ENCODE results near the gene LPCAT3.

The LPCAT3 gene

DNA sequence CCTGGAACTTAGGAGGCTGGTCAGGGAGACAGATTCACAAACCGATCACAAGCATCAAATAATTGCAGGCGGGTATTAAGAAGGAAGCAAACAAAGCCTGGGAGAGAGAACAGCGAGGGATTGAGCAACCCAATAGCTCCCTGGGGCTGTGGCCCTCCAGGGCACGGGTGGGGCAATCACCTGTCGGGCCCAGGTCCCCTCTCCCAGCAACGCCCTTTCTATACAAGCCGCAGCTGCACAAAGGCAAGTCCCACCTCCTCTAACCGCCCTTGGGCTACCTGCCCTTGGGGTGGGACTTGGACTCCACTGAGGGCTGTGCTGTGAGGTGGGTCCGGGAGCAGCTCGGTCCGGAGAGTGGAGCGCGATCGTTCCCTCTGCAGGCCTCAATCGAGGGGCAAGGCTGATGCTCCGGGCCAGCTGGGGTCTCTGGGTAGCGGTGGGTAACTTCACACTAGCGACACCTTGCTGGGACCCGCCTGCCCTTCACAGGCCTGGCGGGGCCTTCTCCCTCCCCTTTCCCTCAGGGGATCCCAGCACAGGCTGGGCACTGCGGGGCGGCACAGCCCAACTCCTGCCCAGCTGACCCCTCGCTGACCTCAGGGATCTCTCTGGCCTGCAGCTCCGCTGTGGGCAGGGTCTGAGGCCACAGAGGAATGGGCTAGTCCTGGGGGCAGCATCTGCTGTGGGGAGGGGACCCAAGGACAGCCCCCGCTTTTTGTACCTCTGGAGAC, 55.8 kb downstream of the LPCAT3 start:
- DNase-seq, result peak; percentile 90

DNA sequence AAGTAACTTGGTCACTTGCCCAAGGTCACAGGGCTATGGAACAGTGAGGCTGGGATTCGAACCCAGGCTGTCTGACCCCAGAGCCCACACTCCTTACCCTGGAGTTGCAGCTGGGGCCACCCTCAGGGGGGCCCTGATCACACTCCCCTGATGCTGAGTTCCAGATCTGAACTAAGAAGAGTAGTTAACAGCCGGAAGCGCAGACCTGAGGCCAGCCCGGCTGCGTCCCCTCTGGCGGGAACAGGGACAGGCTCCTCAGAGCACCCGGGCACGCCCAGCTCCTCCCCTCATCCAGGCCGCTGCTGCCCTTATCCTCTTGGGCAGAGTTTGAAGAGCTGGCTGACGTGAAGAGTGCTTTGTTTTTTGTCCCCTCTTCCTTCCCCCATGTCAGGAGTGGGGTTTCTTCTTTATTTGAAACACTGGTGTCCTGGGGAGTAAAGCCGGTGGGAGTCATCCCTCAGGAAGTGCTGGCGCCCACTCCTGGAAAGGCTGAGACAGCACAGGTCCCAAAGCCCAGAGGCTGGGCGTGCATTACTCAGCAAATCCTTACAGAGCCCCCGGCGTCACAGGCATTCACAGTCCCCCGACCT, 56.5 kb downstream of the LPCAT3 start:
- peak; percentile 90 for DNase-seq

DNA sequence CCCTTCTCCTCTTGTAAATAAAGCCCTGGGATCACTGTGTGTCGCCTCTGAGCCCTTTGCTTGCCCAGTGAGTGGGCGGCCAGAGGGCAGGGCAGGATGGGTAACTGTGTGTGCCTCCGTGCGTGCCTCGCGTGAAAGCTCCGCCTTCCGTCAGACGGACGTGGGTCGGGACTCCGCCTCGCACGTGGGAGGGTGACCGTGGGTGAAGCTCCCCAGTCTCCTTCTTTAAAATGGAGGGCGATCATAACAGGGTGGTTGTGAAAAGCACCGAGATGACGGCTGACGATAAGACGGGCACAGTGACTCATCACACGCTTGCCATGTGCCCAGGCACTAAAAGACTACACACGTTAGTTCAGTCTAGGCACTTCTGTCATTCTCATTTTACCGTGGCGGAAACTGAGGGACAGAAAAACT, 57.0 kb downstream of the LPCAT3 start:
- no peak for DNase-seq

DNA sequence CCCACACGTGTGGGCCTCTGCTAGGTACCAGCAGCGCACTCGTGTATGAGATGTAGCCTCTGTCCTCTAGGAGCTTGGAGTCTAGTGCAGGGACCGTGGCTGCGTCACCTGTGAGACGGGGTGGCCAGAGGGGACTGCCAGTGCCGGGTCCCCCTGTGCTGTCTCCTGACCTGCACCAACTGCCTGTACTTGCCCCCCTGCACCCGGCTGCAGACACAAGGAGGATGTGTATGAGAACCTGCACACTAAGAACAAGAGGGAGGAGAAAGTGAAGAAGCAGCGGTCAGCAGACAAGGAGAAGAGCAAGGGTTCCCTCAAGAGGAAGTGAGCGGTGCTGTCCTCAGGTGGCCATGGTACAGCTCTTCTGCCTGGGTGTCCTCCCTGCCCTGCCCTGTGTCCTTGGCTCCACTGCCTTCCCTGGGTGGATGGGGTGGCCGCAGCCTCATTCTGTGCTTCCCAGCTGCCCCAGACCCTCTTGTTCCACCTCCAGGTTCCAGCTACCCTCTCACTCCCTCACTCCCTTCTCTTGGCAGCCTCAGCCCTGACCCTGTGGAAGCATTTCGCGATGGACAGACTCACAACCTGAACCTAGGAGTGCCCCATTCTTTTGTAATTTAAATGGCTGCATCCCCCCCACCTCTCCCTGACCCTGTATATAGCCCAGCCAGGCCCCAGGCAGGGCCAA, 57.5 kb downstream of the LPCAT3 start:
- no peak for DNase-seq

DNA sequence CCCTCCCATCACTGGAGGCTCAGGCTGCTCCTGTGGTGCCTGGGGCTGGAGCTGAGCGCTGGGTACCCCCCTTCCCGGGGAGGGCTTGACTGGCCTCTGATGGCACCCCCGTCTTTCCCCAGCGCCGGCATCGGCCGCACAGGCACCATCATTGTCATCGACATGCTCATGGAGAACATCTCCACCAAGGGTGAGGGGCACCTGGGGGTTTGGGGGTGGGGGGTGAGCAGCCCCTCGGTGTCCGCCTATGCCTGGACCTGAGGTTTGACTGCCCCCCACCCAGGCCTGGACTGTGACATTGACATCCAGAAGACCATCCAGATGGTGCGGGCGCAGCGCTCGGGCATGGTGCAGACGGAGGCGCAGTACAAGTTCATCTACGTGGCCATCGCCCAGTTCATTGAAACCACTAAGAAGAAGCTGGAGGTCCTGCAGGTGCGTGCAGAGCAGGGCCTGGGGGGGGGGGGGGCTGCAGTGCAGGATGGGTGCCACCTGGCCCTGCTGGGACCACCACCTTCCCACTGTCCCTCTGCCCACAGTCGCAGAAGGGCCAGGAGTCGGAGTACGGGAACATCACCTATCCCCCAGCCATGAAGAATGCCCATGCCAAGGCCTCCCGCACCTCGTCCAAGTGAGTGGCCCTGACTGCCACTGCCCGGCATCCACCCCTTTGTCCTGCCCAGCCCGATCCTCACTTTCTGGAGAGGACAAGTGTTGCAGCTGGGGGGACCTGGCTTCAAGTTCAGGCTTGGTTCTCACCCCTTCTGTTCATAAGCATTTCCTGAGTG, 58.3 kb downstream of the LPCAT3 start:
- DNase-seq, result no peak

DNA sequence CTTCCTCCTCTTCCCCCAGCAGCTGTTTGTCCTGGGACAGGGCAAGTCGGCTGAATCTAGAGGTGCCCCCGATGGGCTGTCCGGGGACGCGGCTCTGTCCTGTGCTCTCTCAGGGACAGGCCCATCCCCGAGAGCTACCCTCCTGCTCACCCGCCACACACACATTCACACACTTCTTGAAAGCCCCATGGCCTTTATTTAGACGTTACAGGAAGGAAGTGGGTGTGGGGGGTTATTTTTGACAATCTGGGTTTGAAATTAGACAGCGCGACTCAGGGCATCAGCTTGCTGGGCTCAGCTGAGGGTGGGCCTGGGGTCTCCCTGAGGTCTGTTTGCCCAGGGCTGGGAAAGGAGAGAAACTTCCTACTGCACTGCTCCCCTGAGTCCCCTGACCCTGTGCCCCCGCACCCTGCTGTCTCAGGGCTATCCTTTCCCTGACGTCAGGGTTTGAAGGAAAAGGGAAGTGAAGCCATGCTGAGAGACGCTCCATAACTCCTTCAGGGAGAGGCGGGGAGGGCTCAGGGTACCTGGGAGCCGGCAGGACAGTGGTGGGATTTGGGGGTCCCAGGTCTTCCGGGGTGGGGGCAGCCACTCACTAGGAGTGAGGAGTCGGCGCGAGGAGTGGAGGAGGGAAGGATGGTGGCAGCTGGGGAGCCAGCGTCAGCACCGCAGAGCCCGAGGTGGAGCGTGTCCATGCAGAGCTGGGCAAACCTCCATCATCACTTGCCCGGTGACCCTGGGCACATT, 59.0 kb downstream of the LPCAT3 start:
- DNase-seq, result no peak

DNA sequence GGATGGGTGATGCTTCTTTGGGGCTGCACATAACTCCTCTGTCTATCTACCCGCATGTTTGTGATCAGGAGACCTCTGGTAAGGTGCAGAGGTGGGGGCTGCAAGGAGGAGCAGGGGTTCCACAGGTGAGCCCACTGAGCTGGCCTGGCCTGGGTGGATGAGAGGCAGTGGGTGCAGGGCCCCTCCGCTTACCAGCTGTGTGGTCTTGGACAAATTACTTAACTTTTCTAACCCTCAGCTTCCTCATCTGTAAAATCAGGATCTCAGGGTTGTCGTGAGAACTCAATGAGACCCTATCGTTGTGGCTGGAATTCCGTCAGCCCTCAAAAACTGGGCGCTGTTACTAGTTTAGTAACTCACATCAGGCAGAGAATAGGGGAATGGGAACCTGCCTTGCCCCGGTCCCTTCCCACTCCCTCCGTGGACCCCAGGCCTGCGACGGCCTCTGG, 59.6 kb downstream of the LPCAT3 start:
- no peak for DNase-seq

DNA sequence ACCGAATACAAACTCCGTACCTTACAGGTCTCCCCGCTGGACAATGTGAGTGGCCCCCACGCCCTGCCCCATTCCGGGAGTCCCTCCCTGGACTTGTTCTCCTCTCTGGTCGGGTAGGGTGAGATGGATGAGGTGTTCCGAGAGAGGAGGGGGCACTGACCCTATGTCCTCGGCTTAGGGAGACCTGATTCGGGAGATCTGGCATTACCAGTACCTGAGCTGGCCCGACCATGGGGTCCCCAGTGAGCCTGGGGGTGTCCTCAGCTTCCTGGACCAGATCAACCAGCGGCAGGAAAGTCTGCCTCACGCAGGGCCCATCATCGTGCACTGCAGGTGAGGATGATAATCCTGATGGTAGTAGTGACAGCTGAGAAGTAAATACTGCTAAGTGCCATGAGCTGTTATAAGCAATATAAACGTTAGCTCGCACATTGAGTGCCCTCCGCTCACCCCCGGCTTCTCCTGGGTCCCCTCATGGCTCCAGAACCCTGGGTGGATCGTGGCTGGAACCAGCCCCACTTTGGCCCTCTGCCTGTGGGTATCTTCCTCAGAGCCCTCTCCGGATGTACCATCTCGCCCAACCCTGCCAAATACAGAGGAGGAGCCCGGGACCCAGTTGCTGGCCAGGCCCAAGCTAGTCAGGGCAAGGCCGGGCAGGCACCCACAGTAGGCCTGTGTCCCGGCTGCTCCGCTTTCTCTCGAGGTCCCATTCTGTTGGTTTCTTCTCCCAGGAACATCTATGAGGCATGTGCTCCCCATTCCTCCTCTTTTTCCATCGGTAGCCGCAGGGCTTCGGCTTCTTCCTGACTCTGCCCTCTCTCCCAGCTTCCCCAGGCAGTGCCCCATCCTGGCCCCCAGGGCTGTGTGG, 60.3 kb downstream of the LPCAT3 start:
- DNase-seq, result no peak

DNA sequence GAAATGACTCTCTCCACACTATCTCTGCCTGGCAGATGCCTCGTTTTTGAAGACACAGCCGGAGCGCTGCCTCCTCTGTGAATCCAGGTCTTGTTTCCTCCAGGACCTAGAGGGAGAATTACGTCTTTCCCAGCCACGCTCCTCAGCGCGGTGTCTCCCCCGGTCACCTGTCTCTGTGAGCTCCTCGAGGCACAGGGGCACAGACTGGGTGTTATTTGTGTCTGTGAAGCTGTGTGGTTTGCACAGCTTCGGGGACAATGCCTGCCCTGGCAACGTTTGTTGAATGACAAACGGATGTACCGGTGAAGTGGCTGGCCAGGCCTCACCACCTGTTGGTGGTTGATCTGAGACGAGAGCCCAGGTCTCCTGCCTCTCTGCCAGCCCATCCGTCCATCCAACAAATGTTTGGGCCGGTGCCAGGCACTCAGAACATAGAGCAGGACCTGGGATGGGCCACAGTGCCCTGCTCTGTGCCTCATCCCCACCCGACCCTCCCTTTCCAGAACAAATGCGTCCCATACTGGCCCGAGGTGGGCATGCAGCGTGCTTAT, 61.0 kb downstream of the LPCAT3 start:
- DNase-seq, result no peak

DNA sequence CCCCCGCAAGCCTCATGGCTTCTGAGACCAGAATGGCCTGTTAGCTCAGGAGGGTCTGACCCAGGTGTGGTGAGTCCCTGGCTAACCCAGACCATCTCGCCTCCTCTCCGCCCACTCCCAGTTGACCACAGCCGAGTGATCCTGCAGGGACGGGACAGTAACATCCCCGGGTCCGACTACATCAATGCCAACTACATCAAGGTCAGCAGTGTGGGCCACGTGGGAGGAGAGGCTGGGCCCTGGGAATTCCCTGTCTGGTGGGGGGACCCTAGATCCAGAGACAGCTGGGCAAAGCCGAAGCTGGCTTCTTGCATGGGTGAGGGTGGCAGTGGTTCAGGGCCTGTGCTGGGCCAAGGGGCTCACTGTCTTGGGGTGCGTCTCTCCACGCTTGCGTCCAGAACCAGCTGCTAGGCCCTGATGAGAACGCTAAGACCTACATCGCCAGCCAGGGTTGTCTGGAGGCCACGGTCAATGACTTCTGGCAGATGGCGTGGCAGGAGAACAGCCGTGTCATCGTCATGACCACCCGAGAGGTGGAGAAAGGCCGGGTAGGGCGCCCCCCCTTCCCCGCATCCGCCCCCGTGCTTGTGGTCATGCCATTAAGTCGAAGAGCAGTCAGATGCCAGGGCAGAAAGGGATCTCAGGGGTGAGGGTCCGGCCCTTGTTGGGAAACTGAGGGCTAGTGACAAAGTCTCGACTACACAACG, 62.1 kb downstream of the LPCAT3 start:
- DNase-seq, result no peak

DNA sequence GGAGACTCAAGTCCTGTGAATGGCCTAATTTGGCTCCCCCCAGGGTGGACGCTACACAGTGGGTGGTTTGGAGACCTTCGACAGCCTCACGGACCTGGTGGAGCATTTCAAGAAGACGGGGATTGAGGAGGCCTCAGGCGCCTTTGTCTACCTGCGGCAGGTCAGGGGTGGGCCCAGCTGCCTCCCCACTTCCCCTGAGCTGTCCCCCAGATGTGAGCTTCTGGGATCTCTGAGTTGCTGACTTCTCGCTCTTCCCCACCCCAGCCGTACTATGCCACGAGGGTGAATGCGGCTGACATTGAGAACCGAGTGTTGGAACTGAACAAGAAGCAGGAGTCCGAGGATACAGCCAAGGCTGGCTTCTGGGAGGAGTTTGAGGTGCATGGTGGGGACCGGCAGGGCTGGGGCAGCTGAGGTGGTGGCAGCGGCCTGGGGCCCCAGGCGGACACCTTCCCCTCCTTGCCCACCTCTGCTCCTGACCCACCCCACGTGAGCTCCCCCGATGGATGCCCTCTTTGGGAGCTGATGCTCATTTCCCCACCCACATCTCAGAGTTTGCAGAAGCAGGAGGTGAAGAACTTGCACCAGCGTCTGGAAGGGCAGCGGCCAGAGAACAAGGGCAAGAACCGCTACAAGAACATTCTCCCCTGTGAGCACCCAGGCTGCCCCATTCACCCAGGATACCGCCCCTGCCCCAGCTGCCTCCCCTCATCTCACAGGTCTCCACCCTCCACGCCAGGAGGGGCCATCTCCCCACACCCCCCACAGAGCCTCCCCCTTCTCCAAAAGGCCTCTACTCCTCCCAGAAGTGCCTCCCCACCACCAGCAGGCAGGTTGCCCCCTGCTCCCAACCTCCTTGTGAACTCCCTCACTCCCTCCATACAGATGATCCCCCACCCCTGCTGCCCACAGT, 62.9 kb downstream of the LPCAT3 start:
- no peak for DNase-seq

DNA sequence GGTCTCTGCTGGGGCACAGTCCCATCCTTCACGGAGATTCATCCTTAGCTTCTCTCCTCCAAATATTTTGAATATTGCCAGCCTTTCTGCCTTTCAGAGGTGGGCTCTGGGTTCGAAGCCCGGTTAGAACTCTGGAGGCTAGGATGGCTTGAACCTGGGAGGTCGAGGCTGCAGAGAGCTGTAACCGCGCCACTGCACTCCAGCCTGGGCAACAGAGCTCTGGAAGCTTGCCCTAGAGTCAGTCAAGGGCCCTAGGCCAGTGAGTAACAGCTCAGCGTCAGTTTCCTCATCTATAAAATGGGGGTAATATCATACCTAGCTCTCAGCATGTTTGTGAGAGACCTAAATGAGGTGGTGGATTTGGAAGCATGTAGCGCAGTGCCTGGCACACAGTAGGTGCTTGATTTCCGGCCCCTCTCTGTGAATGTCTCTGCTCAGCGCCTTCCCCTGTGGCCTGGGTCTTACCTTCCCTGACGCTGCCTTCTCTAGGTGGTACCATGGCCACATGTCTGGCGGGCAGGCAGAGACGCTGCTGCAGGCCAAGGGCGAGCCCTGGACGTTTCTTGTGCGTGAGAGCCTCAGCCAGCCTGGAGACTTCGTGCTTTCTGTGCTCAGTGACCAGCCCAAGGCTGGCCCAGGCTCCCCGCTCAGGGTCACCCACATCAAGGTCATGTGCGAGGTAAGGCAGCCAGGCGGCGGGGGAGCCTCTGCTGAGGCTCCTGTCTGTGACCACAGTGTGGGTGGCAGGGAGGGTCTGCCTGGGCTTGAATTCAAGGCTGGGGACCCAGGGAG, 63.8 kb downstream of the LPCAT3 start:
- no peak for DNase-seq

DNA sequence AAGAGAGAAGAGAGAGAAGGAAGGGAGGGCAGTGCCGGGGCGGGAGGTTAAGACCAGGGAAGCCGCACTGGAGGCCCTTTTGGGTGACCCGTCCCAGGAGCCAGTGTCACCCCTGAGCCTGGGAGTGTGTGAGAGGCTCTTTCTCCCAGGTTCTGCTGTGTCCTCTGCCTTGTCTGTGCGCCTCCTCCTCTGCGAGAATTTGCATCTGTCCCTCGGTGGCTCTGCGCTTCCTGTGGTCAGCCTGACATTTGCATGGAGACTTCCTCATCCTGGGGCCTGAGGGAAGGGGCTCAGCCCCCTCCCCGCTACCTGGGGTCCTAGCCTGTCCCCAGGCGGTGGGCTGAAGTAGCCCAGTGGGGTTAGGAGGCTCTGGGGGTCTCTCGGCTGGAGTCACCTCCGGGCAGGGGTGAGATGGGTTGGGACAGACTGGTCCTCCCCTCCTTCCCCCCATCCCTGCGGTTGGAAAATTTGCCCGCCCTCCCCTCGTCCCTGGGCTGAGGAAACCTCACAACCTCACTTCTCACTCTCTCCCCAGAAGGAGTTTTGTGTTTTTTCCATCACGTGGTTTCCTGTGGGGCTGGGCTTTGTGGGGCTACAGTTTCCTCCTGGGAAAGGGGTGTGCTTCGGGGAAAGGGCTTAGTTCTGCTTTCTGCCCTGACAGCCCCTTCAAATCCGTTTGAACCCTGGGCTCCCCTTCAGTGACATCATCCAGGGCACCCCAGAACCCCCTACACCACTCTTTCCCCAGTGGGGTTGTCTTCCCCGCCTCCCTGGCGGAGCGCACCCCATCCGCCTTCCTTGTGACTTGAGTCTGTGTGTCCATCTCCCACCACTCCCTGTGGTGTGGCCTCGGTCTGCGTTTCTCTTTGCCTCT, 64.6 kb downstream of the LPCAT3 start:
- no peak for DNase-seq

DNA sequence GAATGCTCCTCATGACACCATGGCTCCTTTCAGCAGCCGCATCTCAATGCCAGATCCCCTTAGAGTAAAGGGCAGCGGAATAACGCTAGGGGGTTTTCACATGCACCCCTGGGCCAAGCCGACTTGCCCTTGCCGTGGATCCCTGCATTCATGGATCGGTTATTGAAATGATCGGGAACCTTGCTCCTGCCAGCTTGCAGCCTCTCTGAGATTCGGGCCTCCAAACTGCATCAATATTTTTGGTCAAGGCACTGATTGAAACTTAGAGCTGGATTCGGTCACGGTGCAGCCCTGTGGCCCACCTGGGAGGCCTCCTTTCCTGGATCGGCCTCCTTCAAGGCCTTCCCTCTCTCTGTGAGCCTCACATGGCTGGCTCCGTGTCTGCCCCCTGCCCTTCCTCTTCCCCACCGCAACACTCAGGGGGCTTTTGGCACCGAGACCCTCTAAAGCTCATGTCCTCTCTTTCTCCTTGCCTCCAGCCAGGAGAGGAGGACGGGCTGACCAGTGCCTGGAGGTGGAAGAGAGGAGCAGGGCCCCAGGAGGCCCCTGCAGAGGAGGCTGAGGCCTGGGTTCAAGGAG, 65.3 kb downstream of the LPCAT3 start:
- DNase-seq, result no peak

DNA sequence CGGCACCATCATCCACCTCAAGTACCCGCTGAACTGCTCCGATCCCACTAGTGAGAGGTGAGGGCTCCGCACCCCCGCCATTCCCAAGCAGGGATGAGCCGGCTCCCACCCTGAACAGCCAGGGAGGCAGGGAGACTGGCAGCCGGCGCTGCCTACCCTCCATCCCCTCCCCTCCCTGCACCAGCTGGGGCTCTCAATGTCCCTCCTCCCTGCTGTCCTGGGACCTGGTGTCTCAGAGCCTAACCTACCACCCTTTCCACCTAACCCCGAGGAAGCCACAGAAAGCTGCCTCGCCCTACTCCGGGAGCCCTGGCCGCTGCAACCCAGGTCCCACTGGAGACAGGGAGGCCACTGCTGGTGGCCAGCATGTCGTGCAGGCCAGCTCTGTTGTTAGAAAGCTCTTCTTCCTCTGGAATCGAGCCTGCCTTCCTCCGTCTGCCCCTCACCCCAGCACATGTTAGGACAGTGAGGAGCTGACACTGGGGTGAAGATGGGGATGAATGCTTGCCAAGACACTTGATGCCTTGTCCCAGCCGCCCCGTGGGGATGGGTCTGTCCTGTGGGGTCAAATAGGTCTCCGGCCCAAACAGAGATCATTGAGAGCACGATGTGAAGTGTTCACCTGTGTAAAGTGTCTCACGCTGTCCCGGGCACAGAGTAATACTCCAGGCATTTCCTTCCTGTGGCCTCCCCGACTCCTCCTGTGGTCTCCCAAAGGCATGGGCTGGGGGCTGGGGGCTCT, 66.0 kb downstream of the LPCAT3 start:
- DNase-seq, result no peak

DNA sequence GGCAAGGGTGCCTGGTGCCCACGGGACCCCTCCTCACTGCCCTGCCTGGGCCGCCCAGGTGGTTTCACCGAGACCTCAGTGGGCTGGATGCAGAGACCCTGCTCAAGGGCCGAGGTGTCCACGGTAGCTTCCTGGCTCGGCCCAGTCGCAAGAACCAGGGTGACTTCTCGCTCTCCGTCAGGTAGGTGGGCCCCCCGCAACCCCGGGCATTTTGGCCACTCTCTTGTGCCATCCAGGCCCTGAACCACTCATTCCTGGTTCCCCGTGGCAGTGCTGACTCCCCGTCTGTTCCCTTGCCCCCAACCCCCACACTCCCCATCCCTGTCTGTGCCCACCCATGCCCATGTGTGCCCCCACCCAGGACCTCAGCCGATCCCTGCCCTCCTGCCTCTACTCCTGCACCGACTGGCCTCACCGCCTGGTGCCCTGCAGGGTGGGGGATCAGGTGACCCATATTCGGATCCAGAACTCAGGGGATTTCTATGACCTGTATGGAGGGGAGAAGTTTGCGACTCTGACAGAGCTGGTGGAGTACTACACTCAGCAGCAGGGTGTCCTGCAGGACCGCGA, 66.6 kb downstream of the LPCAT3 start:
- DNase-seq, result no peak

Data from NCI-H345 (cell line).